KMS-11 (cell line): Measurements from ENCODE around the gene TACSTD2.
"Not testable (repeated sequence)": the region's sequence is repeated elsewhere in the genome, so short reads cannot be mapped to it uniquely, and the experiment has no call there.

Source experiments
- H2AFZ ChIP-seq: fragments of 200-600 bp; sonication (generic); 2 replicates; pipeline ENCODE4 v1.6.1; 2016; ENCODE audit warnings: antibody characterized with exemption, mixed run types, low read depth
- H3K27ac ChIP-seq: fragments of 200-600 bp; sonication (generic); 2 replicates; pipeline ENCODE4 v1.6.1; 2016; ENCODE audit warnings: mild to moderate bottlenecking, mixed run types
- H3K27me3 ChIP-seq: fragments of 200-600 bp; sonication (generic); 2 replicates; pipeline ENCODE4 v1.6.1; 2017; ENCODE audit warnings: mild to moderate bottlenecking, low read depth, mixed run types, moderate library complexity; ENCODE audit not compliant: insufficient read depth
- H3K36me3 ChIP-seq: fragments of 200-600 bp; sonication (generic); 2 replicates; pipeline ENCODE4 v1.6.1; 2017; ENCODE audit warnings: mild to moderate bottlenecking, mixed run types; ENCODE audit not compliant: insufficient read depth
- H3K4me1 ChIP-seq: fragments of 200-600 bp; sonication (generic); 2 replicates; pipeline ENCODE4 v1.6.1; 2016; ENCODE audit warnings: mild to moderate bottlenecking, low read depth, mixed run types; ENCODE audit not compliant: poor library complexity, severe bottlenecking
- H3K4me2 ChIP-seq: fragments of 200-600 bp; sonication (generic); 2 replicates; pipeline ENCODE4 v1.7.0; 2016; ENCODE audit warnings: mild to moderate bottlenecking, mixed run types
- H3K4me3 ChIP-seq: fragments of 200-600 bp; sonication (generic); IDR thresholded peaks from 2 replicates; pipeline ENCODE4 v1.6.1; 2017; ENCODE audit warnings: low read depth, low read length, mixed read lengths; ENCODE audit not compliant: insufficient read depth
- H3K79me2 ChIP-seq: fragments of 200-600 bp; sonication (generic); 2 replicates; pipeline ENCODE4 v1.6.1; 2016; ENCODE audit warnings: low read depth, mixed run types; ENCODE audit not compliant: insufficient read depth
- H3K9ac ChIP-seq: fragments of 200-600 bp; sonication (generic); 2 replicates; pipeline ENCODE4 v1.6.1; 2016; ENCODE audit warnings: mild to moderate bottlenecking, mixed run types
- H4K20me1 ChIP-seq: fragments of 200-600 bp; sonication (generic); 2 replicates; pipeline ENCODE4 v1.6.1; 2016; ENCODE audit warnings: mild to moderate bottlenecking, mixed run types; ENCODE audit not compliant: insufficient read depth
- CTCF ChIP-seq: fragments of 200-600 bp; sonication (generic); conservative IDR thresholded peaks from 2 replicates; pipeline ENCODE4 v1.6.1; 2017; ENCODE audit warnings: low read depth, mild to moderate bottlenecking, antibody characterized with exemption, low read length, moderate library complexity, mixed read lengths

Gene TACSTD2

GRCh38 chr1:58566339-58566738, 10.7 kb downstream of the TACSTD2 start:
- Histone ChIP-seq H3K79me2 (no peaks in the 10 kb centered on the region), H3K9ac (no peak overlapping the region), H3K4me2 (no peak overlapping the region), H3K27me3 (no peaks in the 10 kb centered on the region), H3K4me3 (no peak overlapping the region), H4K20me1 (no peaks in the 10 kb centered on the region), H3K4me1 (no peaks in the 10 kb centered on the region), H3K27ac (no peak overlapping the region), H3K36me3 (no peaks in the 10 kb centered on the region), H2AFZ (no peak overlapping the region)
- TF ChIP-seq CTCF: no peak

GRCh38 chr1:58563715-58564114, 13.3 kb downstream of the TACSTD2 start:
- H3K4me1 ChIP-seq, H3K9ac ChIP-seq, H3K4me3 ChIP-seq, H4K20me1 ChIP-seq, H3K79me2 ChIP-seq, H3K36me3 ChIP-seq, H3K4me2 ChIP-seq, H3K27ac ChIP-seq, H3K27me3 ChIP-seq, H2AFZ ChIP-seq: not testable (repeated sequence)

DNA sequence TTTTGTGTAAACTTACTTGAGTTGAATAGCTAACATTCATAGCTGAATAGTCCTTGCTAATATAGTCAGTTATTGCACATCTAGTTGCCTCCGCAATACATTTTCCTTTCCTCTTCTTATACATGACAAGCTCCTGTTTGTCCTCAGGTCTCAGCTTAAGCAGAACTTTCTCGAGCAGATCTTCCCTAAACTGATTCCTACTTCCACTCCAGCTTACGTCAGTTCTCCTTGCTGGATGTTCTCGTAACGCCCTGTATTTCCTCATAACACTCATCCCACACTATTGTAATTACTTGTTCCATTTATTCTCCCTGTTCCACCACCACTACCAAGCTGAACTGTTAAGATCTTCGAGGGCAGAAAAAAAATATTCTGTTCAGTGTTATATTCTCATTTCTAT, 15.4 kb downstream of the TACSTD2 start:
- no peaks in the 10 kb centered on the region for H3K4me1 ChIP-seq
- H3K4me2 ChIP-seq: no peak overlapping the region
- no peaks in the 10 kb centered on the region for H3K79me2 ChIP-seq
- H3K4me3 ChIP-seq: no peak overlapping the region
- no peaks in the 10 kb centered on the region for H3K36me3 ChIP-seq
- H4K20me1 ChIP-seq: no peaks in the 10 kb centered on the region
- no peak for TF ChIP-seq CTCF
- no peak overlapping the region for H3K9ac ChIP-seq
- no peak overlapping the region for H2AFZ ChIP-seq
- no peaks in the 10 kb centered on the region for H3K27me3 ChIP-seq
- no peak overlapping the region for H3K27ac ChIP-seq

GRCh38 chr1:58555393-58555792, 21.7 kb downstream of the TACSTD2 start:
- Histone ChIP-seq H3K4me2 (no peak overlapping the region), H3K9ac (no peak overlapping the region), H3K36me3 (no peaks in the 10 kb centered on the region), H3K27ac (no peak overlapping the region), H2AFZ (no peak overlapping the region), H3K4me3 (no peak overlapping the region), H4K20me1 (no peaks in the 10 kb centered on the region), H3K27me3 (no peaks in the 10 kb centered on the region), H3K4me1 (no peaks in the 10 kb centered on the region), H3K79me2 (no peaks in the 10 kb centered on the region)
- no peak for TF ChIP-seq CTCF

DNA sequence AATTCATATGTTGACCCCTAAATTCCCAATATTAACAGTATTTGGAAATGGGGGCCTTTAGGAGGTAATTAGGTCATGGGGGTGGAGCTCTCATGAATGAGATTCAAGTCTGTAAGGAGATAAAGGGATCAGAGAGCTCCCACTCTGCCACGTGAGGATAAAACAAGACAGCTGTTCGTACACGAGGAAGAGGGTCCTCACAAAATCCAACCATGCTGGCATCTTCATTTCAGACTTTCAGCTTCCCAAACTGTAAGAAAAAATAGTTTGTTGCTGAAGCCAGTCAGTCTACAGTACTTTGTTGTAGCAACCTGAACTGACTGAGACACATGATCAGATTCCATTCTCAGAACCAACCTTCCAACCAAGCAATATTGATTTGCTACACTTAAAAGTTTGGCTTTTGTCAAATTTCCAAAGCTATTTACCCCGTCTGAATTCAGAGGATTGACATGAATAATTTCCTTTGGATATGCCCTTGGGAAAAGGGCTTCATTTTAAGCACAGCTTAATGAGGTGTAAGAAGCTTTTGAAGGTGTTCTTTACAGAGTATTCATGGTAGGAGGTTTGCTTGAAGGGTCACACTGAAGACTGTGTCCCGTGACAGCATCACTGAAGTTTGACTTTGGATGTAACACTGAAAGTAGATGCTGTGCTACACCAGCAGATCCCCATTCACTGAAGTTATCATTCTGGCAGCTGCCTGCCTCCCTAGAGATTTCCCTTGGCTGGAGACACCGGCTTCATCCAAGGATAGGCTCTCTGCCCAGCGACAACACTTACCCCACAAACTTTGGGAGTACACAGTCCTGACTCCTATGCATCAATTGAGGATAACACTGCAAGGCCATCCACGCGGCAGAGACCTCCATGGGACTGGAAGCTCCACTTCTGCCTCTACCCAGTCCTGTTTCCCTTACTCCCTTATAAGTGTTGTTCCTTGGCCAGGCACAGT, 25.6 kb downstream of the TACSTD2 start:
- Histone ChIP-seq H3K4me2 (no peak overlapping the region), H2AFZ (no peak overlapping the region), H3K79me2 (no peaks in the 10 kb centered on the region), H3K4me3 (no peak overlapping the region), H3K36me3 (no peaks in the 10 kb centered on the region), H3K27me3 (no peaks in the 10 kb centered on the region), H3K27ac (no peak overlapping the region), H4K20me1 (no peaks in the 10 kb centered on the region), H3K9ac (no peak overlapping the region), H3K4me1 (no peaks in the 10 kb centered on the region)
- no peak for TF ChIP-seq CTCF

DNA sequence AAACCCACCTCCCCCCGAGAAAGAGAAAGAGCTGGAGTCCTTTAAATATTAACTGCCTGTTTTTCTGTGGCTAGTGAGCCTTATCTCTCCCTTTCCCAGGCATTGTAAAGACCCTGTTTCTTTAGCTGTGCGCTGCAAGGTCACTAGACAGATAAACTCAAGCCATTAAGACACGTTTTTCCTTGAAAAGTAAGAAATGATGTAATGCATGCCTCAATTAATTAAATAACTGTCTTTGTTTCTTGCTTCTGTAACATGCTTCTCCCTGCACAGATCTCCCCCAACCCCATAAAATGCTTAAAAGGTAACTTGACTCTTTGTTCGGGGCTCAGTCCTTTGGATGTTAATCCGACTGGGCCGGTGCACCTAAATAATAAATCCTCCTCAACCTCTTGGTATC, 27.8 kb downstream of the TACSTD2 start:
- not testable (repeated sequence) for H3K27ac ChIP-seq, H3K36me3 ChIP-seq, H2AFZ ChIP-seq, H3K4me3 ChIP-seq, H3K4me1 ChIP-seq, H3K79me2 ChIP-seq, H4K20me1 ChIP-seq, H3K9ac ChIP-seq, H3K4me2 ChIP-seq, H3K27me3 ChIP-seq
